Neutrophil (primary cell): ENCODE results near the gene F8A1.
"Not testable (repeated sequence)": the region's sequence is repeated elsewhere in the genome, so short reads cannot be mapped to it uniquely, and the experiment has no call there.

ENCODE experiments used
- H3K27ac ChIP-seq: fragments of 200-600 bp; sonication (generic); 2 replicates; pipeline ENCODE4 v1.5.1; 2016; ENCODE audit warnings: mild to moderate bottlenecking, moderate library complexity
- H3K27me3 ChIP-seq: fragments of 200-600 bp; sonication (generic); 2 replicates; pipeline ENCODE4 v1.6.0; 2016; ENCODE audit warnings: mild to moderate bottlenecking
- H3K36me3 ChIP-seq: fragments of 200-600 bp; sonication (generic); 2 replicates; pipeline ENCODE4 v1.5.1; 2017
- H3K4me1 ChIP-seq, 2 experiments: fragments of 200-600 bp in 1 of 2; sonication (generic) in 1 of 2; 1 replicate in 1 of 2; 2 replicates in 1 of 2; pipeline versions ENCODE4 v1.5.1 to v1.6.1; 2013 to 2016; ENCODE audit warnings: low read depth in 1 of 2, low read length in 1 of 2, mild to moderate bottlenecking in 1 of 2, moderate library complexity in 1 of 2; ENCODE audit not compliant: control insufficient read depth in 1 of 2, insufficient read depth in 1 of 2
- H3K4me3 ChIP-seq, 2 experiments: fragments of 200-600 bp in 1 of 2; sonication (generic) in 1 of 2; 1 replicate in 1 of 2; 2 replicates in 1 of 2; pipeline ENCODE4 v1.5.1; 2013 to 2016; ENCODE audit warnings: low read depth in 1 of 2, low read length in 1 of 2, mild to moderate bottlenecking in 1 of 2, moderate library complexity in 1 of 2
- H3K9me3 ChIP-seq: fragments of 200-600 bp; sonication (generic); 2 replicates; pipeline ENCODE4 v1.5.1; 2016
- CTCF ChIP-seq: fragments of 200-600 bp; sonication (generic); IDR thresholded peaks from 2 replicates; pipeline ENCODE4 v1.5.1; 2016; ENCODE audit warnings: antibody characterized with exemption

F8A1 gene

GRCh38 chrX:154890990-154891639 lies 5.0 kb downstream of the F8A1 start:
- no peak overlapping the region for H3K27ac ChIP-seq
- H3K36me3 ChIP-seq = no peaks in the 10 kb centered on the region
- no peaks in the 10 kb centered on the region for H3K4me1 ChIP-seq
- H3K27me3 ChIP-seq = no peaks in the 10 kb centered on the region
- no peaks in the 10 kb centered on the region for H3K9me3 ChIP-seq
- no peak for TF ChIP-seq CTCF
- no peak overlapping the region for H3K4me3 ChIP-seq

GRCh38 chrX:154892296-154892695 lies 6.1 kb downstream of the F8A1 start:
- Histone ChIP-seq H3K36me3 (no peaks in the 10 kb centered on the region), H3K4me1 (no peaks in the 10 kb centered on the region), H3K9me3 (no peaks in the 10 kb centered on the region), H3K4me3 (no peak overlapping the region), H3K27ac (no peak overlapping the region), H3K27me3 (no peaks in the 10 kb centered on the region)
- no peak for TF ChIP-seq CTCF

DNA sequence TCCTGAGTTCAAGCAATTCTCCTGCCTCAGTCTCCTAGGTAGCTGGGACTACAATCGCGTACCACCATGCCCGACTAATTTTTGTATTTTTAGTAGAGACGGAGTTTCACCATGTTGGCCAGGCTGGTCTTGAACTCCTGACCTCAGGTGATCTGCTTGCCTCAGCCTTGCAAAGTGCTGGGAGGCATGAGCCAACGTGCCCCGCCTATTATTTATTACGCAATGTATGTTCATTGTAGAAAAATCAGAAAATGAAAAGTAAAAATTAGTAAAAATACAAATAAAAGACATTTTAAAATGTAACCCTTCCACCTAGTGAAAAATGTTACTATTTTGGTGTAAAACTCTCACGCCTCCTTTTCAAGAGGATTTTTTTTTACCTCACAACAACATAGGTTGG lies 14.2 kb downstream of the F8A1 start:
- no peak overlapping the region for H3K27ac ChIP-seq
- H3K4me1 ChIP-seq = no peaks in the 10 kb centered on the region
- no peak overlapping the region for H3K4me3 ChIP-seq
- no peaks in the 10 kb centered on the region for H3K36me3 ChIP-seq
- H3K9me3 ChIP-seq = no peaks in the 10 kb centered on the region
- TF ChIP-seq CTCF = no peak
- no peaks in the 10 kb centered on the region for H3K27me3 ChIP-seq

- no peaks in the 10 kb centered on the region for H3K4me1 ChIP-seq
- no peak for TF ChIP-seq CTCF
- H3K27me3 ChIP-seq = no peaks in the 10 kb centered on the region
- H3K4me3 ChIP-seq = no peak overlapping the region
- no peak overlapping the region for H3K27ac ChIP-seq
- no peaks in the 10 kb centered on the region for H3K9me3 ChIP-seq
- no peaks in the 10 kb centered on the region for H3K36me3 ChIP-seq
Observed at GRCh38 chrX:154902408-154902807, 16.3 kb downstream of the F8A1 start.

DNA sequence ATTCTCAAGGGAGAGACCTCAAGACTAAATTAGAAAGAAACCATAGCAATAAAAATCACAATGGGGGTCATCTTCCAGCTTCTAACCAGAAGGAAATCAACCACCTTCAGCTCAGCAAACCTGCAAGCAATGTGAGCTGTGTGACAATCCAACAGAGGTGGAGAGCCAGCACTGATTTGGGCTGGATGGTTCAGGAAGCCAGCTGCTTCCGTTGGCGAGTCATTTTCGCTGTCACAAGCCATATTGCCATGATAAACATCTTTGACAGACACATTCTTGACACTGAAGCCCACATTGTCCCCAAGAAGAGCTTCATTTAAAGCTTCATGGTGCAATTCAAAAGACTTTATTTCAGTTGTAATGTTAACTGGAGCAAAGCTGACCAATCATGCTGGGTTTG lies 22.7 kb downstream of the F8A1 start:
- no peak for TF ChIP-seq CTCF
- Histone ChIP-seq H3K27ac (no peak overlapping the region), H3K4me1 (no peaks in the 10 kb centered on the region), H3K36me3 (no peaks in the 10 kb centered on the region), H3K4me3 (no peak overlapping the region), H3K9me3 (no peaks in the 10 kb centered on the region), H3K27me3 (no peaks in the 10 kb centered on the region)

GRCh38 chrX:154910048-154910447 lies 23.9 kb downstream of the F8A1 start:
- not testable (repeated sequence) for H3K27ac ChIP-seq, H3K4me3 ChIP-seq, H3K27me3 ChIP-seq, H3K9me3 ChIP-seq, H3K36me3 ChIP-seq, H3K4me1 ChIP-seq

GRCh38 chrX:154910528-154910927 lies 24.4 kb downstream of the F8A1 start:
- not testable (repeated sequence) for H3K4me1 ChIP-seq, H3K9me3 ChIP-seq, H3K36me3 ChIP-seq, H3K27me3 ChIP-seq, H3K4me3 ChIP-seq, H3K27ac ChIP-seq
